Neural cell (in vitro differentiated cells): ENCODE results near the gene SLC6A8. TPM values are rescaled to one million over a fixed set of nuclear protein-coding genes. Genes with fewer than 3 reads are reported as not detected.

Source experiments
- H2AFZ ChIP-seq: fragments of 200-600, 300-800 bp; sonication (generic), shearing (Covaris generic); 2 replicates; pipeline ENCODE4 v1.6.0; 2014; ENCODE audit warnings: low read depth, mild to moderate bottlenecking, antibody characterized with exemption, low read length, moderate library complexity
- H3F3A ChIP-seq: fragments of 200-600 bp; shearing (Covaris generic); 2 replicates; pipeline ENCODE4 v1.6.1; 2016; ENCODE audit warnings: mild to moderate bottlenecking, moderate library complexity, mixed read lengths, antibody characterized with exemption, low read length; ENCODE audit not compliant: insufficient read depth, poor library complexity, severe bottlenecking
- H3K27ac ChIP-seq: fragments of 200-600, 300-800 bp; sonication (generic), shearing (Covaris generic); 2 replicates; pipeline ENCODE4 v1.5.1; 2014; ENCODE audit warnings: mild to moderate bottlenecking, low read length, moderate library complexity
- H3K27me3 ChIP-seq: fragments of 300-800, 200-600 bp; sonication (generic), shearing (Covaris generic); 2 replicates; pipeline ENCODE4 v1.6.0; 2014; ENCODE audit warnings: mild to moderate bottlenecking, low read depth, low read length, moderate library complexity; ENCODE audit not compliant: insufficient read depth
- H3K36me3 ChIP-seq: fragments of 300-800, 200-600 bp; sonication (generic), shearing (Covaris generic); 2 replicates; pipeline ENCODE4 v1.5.1; 2014; ENCODE audit warnings: mild to moderate bottlenecking, antibody characterized with exemption, low read length, moderate library complexity; ENCODE audit not compliant: insufficient read depth
- H3K4me2 ChIP-seq: fragments of 300-800, 200-600 bp; sonication (generic), shearing (Covaris generic); 2 replicates; pipeline ENCODE4 v1.6.0; 2014; ENCODE audit warnings: mild to moderate bottlenecking, low read length
- H3K4me3 ChIP-seq: fragments of 300-800, 200-600 bp; sonication (generic), shearing (Covaris generic); 2 replicates; pipeline ENCODE4 v1.5.1; 2014; ENCODE audit warnings: mild to moderate bottlenecking, low read length, moderate library complexity
- H3K79me2 ChIP-seq: fragments of 200-600 bp; shearing (Covaris generic); replicated peaks from 2 replicates; pipeline ENCODE4 v1.6.0; 2014; ENCODE audit warnings: mild to moderate bottlenecking, low read length, moderate library complexity; ENCODE audit not compliant: insufficient read depth
- H3K9ac ChIP-seq: fragments of 300-800, 200-600 bp; sonication (generic), shearing (Covaris generic); 2 replicates; pipeline ENCODE4 v1.6.1; 2016; ENCODE audit warnings: mild to moderate bottlenecking, low read length, mixed read lengths
- H3K9me2 ChIP-seq: fragments of 200-600 bp; shearing (Covaris generic); 2 replicates; pipeline ENCODE4 v1.6.1; 2016; ENCODE audit warnings: mild to moderate bottlenecking, low read length, mixed read lengths; ENCODE audit not compliant: insufficient read depth
- H3K9me3 ChIP-seq: fragments of 200-600, 300-800 bp; sonication (generic), shearing (Covaris generic); 2 replicates; pipeline ENCODE4 v1.6.1; 2016; ENCODE audit warnings: mild to moderate bottlenecking, mixed run types, low read length, moderate library complexity, mixed read lengths
- H4K20me1 ChIP-seq: fragments of 200-600 bp; shearing (Covaris generic); 2 replicates; pipeline ENCODE4 v1.6.1; 2016; ENCODE audit warnings: mild to moderate bottlenecking, mixed run types; ENCODE audit not compliant: insufficient read depth
- EP300 ChIP-seq: fragments of 450-650 bp; conservative IDR thresholded peaks from 2 replicates; pipeline ENCODE4 v1.6.1; 2014; ENCODE audit warnings: antibody characterized with exemption, mild to moderate bottlenecking, moderate library complexity; ENCODE audit not compliant: poor library complexity, severe bottlenecking
- MXI1 ChIP-seq: fragments of 450-650 bp; conservative IDR thresholded peaks from 2 replicates; pipeline ENCODE4 v1.6.1; 2014; ENCODE audit warnings: antibody characterized with exemption, mild to moderate bottlenecking; ENCODE audit not compliant: poor library complexity, severe bottlenecking
- RAD21 ChIP-seq: fragments of 450-650 bp; conservative IDR thresholded peaks from 2 replicates; pipeline ENCODE4 v1.6.1; 2014; ENCODE audit warnings: antibody characterized with exemption, mild to moderate bottlenecking, moderate library complexity
- SMC3 ChIP-seq: fragments of 450-650 bp; conservative IDR thresholded peaks from 2 replicates; pipeline ENCODE4 v1.6.1; 2014; ENCODE audit warnings: antibody characterized with exemption, mild to moderate bottlenecking, moderate library complexity; ENCODE audit not compliant: poor library complexity
- TAF1 ChIP-seq: IDR thresholded peaks from 2 replicates; pipeline ENCODE4 v1.6.1; 2012; ENCODE audit warnings: low read depth
- polyA plus RNA-seq: library from polyadenylated mRNA; depleted of rRNA; stranded (reverse); fragments of >200 nt; gene quantifications from 2 replicates; pipeline ENCODE4 v1.2.3, GENCODE V29; 2014
- TF ChIP-seq, protein P1 (sequence below): IDR thresholded peaks from 2 replicates; pipeline ENCODE4 v1.6.1; 2012; ENCODE audit warnings: borderline replicate concordance
- TF ChIP-seq, protein P2 (sequence below): fragments of 450-650 bp; IDR thresholded peaks from 2 replicates; pipeline ENCODE4 v1.5.1; 2014; ENCODE audit warnings: antibody characterized with exemption, mild to moderate bottlenecking, moderate library complexity; ENCODE audit not compliant: poor library complexity, severe bottlenecking

Gene SLC6A8
- polyA plus RNA-seq, 1 donor from 2014 or later: 36.4 TPM

DNA sequence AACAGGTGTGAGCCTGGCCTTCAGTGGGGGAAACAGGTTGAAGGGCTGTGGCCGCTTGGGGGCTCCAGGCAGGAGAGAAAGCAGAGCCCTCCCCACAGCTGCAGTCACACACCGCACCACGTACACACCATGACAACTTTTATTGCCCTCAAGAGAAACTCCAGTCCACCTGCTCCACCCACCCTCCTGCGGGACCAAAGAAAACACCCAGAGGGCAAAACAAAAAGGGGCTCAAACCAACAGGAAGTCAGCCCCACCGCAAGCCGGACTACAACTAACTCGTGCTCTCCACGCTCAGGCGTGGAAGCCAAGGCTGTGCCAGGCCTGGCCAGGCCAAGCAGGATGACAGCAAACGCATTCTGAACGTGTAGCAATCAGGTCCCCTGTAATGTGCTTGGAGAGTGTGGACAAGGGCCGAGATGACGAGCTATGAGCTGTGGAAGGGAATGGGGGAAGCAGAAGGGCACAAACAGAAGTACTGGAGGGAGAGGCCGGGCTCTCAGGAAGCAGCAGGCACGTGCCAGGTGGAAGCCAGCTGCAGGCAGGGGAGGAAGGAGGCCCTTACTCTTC is 12.7 kb downstream of the SLC6A8 start:
- Histone ChIP-seq H3K4me3 (no peak overlapping the region), H4K20me1 (no peaks in the 10 kb centered on the region), H2AFZ (no peak overlapping the region), H3F3A (no peaks in the 10 kb centered on the region), H3K27me3 (no peaks in the 10 kb centered on the region), H3K9me3 (no peaks in the 10 kb centered on the region), H3K36me3 (no peaks in the 10 kb centered on the region), H3K9ac (no peak overlapping the region), H3K4me2 (no peak overlapping the region), H3K9me2 (no peaks in the 10 kb centered on the region), H3K27ac (no peak overlapping the region), H3K79me2 (no peaks in the 10 kb centered on the region)
- TF ChIP-seq, protein P1, sequence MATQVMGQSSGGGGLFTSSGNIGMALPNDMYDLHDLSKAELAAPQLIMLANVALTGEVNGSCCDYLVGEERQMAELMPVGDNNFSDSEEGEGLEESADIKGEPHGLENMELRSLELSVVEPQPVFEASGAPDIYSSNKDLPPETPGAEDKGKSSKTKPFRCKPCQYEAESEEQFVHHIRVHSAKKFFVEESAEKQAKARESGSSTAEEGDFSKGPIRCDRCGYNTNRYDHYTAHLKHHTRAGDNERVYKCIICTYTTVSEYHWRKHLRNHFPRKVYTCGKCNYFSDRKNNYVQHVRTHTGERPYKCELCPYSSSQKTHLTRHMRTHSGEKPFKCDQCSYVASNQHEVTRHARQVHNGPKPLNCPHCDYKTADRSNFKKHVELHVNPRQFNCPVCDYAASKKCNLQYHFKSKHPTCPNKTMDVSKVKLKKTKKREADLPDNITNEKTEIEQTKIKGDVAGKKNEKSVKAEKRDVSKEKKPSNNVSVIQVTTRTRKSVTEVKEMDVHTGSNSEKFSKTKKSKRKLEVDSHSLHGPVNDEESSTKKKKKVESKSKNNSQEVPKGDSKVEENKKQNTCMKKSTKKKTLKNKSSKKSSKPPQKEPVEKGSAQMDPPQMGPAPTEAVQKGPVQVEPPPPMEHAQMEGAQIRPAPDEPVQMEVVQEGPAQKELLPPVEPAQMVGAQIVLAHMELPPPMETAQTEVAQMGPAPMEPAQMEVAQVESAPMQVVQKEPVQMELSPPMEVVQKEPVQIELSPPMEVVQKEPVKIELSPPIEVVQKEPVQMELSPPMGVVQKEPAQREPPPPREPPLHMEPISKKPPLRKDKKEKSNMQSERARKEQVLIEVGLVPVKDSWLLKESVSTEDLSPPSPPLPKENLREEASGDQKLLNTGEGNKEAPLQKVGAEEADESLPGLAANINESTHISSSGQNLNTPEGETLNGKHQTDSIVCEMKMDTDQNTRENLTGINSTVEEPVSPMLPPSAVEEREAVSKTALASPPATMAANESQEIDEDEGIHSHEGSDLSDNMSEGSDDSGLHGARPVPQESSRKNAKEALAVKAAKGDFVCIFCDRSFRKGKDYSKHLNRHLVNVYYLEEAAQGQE: no peak
- TF ChIP-seq, protein P2, sequence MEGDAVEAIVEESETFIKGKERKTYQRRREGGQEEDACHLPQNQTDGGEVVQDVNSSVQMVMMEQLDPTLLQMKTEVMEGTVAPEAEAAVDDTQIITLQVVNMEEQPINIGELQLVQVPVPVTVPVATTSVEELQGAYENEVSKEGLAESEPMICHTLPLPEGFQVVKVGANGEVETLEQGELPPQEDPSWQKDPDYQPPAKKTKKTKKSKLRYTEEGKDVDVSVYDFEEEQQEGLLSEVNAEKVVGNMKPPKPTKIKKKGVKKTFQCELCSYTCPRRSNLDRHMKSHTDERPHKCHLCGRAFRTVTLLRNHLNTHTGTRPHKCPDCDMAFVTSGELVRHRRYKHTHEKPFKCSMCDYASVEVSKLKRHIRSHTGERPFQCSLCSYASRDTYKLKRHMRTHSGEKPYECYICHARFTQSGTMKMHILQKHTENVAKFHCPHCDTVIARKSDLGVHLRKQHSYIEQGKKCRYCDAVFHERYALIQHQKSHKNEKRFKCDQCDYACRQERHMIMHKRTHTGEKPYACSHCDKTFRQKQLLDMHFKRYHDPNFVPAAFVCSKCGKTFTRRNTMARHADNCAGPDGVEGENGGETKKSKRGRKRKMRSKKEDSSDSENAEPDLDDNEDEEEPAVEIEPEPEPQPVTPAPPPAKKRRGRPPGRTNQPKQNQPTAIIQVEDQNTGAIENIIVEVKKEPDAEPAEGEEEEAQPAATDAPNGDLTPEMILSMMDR: no peak
- TF ChIP-seq TAF1: no peak
- no peak for TF ChIP-seq MXI1
- TF ChIP-seq RAD21: no peak
- TF ChIP-seq SMC3: no peak
- no peak for TF ChIP-seq EP300

DNA sequence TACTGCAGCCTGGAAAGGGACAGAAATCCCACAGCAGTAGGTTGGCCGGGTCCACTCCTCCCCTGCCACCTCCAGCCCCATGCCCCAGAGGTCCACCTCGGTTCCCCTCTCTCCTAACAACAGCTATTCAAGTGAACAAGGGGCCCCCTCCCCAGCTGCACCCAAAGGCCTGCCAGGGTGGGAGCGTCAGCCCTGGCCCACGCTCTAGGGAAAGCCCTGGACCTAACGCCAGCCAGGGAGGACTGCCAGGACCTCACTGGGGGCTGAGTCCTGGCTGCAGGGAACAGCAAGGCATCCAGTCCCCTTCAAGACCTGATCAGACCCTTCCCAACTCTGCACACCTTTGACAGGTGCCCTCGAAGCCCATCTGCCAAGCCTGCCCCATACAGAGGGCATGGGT is 13.2 kb downstream of the SLC6A8 start:
- Histone ChIP-seq H3K9me2 (no peaks in the 10 kb centered on the region), H2AFZ (no peak overlapping the region), H3K79me2 (no peaks in the 10 kb centered on the region), H3K9me3 (no peaks in the 10 kb centered on the region), H3K27ac (no peak overlapping the region), H3K9ac (no peak overlapping the region), H4K20me1 (no peaks in the 10 kb centered on the region), H3F3A (no peaks in the 10 kb centered on the region), H3K4me3 (no peak overlapping the region), H3K4me2 (no peak overlapping the region), H3K27me3 (no peaks in the 10 kb centered on the region), H3K36me3 (no peaks in the 10 kb centered on the region)
- TF ChIP-seq MXI1 (no peak), SMC3 (no peak), RAD21 (no peak)
- TF ChIP-seq, protein P2: no peak
